Activated CD4-positive, alpha-beta T cell treated with anti-CD3 and anti-CD28 coated beads, Interleukin-2, amount 50 U/mL, for 48 hours (primary cell): Measurements from ENCODE around the gene RAB3D.
"Not testable (repeated sequence)": the region's sequence is repeated elsewhere in the genome, so short reads cannot be mapped to it uniquely, and the experiment has no call there.

Experiments
- DNase-seq, 2 experiments: peaks; one replicate each; pipeline ENCODE4 v3.0.0-alpha.2; 2020

The RAB3D gene

GRCh38 chr19:11339254-11340098 is at the start of gene RAB3D:
TSS of gene RAB3D (minus strand) at chr19:11339657. CDS start at chr19:11337399, 2,258 bp downstream.
- DNase-seq, result peak; percentile 92 to 94

- no peak for DNase-seq
Measured at GRCh38 chr19:11387162-11388034, 47.9 kb upstream of the RAB3D start.

- DNase-seq, result no peak
Measured at GRCh38 chr19:11384778-11385129, 45.3 kb upstream of the RAB3D start.

GRCh38 chr19:11383706-11384048 is 44.2 kb upstream of the RAB3D start:
- no peak for DNase-seq

GRCh38 chr19:11382898-11383705 is 43.6 kb upstream of the RAB3D start:
- peak; percentile 55 to 63 for DNase-seq

- peak; percentile 95 to 98 for DNase-seq
Measured at GRCh38 chr19:11380653-11381537, 41.4 kb upstream of the RAB3D start.

GRCh38 chr19:11379857-11380350 is 40.4 kb upstream of the RAB3D start:
- DNase-seq, result no peak

- DNase-seq, result not testable (repeated sequence)
Measured at GRCh38 chr19:11379269-11379845, 39.9 kb upstream of the RAB3D start.

- DNase-seq, result peak in 1 of 2 experiments; percentile 32
Measured at GRCh38 chr19:11378319-11379189, 39.1 kb upstream of the RAB3D start.

GRCh38 chr19:11377756-11378155 is 38.3 kb upstream of the RAB3D start:
- no peak for DNase-seq

GRCh38 chr19:11377237-11377636 is 37.8 kb upstream of the RAB3D start:
- DNase-seq, result no peak

- peak; percentile 69 to 74 for DNase-seq
Measured at GRCh38 chr19:11375143-11375948, 35.9 kb upstream of the RAB3D start.

- DNase-seq, result peak; percentile 97 to 98
Measured at GRCh38 chr19:11374433-11375142, 35.1 kb upstream of the RAB3D start, which contains the start of gene SWSAP1. TSS of gene SWSAP1 (plus strand) at chr19:11374666. CDS start at chr19:11374681, 15 bp downstream.

- no peak for DNase-seq
Measured at GRCh38 chr19:11373885-11374432, 34.5 kb upstream of the RAB3D start.

GRCh38 chr19:11373166-11373884 is 33.9 kb upstream of the RAB3D start:
- no peak for DNase-seq

- DNase-seq, result no peak
Measured at GRCh38 chr19:11370744-11371143, 31.3 kb upstream of the RAB3D start.

GRCh38 chr19:11367528-11367927 is 28.1 kb upstream of the RAB3D start:
- no peak for DNase-seq
